ENCODE measurements around the gene CCDC9B. TPM values are rescaled to one million over a fixed set of nuclear protein-coding genes. Genes with fewer than 3 reads are reported as not detected.

CCDC9B gene
- total and polyA plus RNA-seq, 10 donors = 2.2 to 19.4 (median 7.1) TPM

- H3K4me3 ChIP-seq = no peak overlapping the region
- H3K27ac ChIP-seq = no peak overlapping the region
- no peak for TF ChIP-seq POLR2AphosphoS5 (IDR thresholded peaks at IDR 0.05)
- TF ChIP-seq, protein P1, sequence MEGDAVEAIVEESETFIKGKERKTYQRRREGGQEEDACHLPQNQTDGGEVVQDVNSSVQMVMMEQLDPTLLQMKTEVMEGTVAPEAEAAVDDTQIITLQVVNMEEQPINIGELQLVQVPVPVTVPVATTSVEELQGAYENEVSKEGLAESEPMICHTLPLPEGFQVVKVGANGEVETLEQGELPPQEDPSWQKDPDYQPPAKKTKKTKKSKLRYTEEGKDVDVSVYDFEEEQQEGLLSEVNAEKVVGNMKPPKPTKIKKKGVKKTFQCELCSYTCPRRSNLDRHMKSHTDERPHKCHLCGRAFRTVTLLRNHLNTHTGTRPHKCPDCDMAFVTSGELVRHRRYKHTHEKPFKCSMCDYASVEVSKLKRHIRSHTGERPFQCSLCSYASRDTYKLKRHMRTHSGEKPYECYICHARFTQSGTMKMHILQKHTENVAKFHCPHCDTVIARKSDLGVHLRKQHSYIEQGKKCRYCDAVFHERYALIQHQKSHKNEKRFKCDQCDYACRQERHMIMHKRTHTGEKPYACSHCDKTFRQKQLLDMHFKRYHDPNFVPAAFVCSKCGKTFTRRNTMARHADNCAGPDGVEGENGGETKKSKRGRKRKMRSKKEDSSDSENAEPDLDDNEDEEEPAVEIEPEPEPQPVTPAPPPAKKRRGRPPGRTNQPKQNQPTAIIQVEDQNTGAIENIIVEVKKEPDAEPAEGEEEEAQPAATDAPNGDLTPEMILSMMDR (IDR thresholded peaks at IDR 0.05 in 8 of 11, conservative IDR thresholded peaks at IDR 0.05 in 3 of 11) = no peak
- TF ChIP-seq POLR2A (IDR thresholded peaks at IDR 0.05) = no peak
- H3K36me3 ChIP-seq = peaks cover 3 to 85% (median 52%) of the 10 kb centered on the region in 6 donors
- H3K27me3 ChIP-seq (replicated peaks in 1 of 7) = no peaks in the 10 kb centered on the region
- intact Hi-C loops (cut with DNase I; ENCODE audit: low total_unique reads) = no loop called here
- H3K4me1 ChIP-seq = peaks cover 0 to 56% (median 21%) of the 10 kb centered on the region in 6 donors
- 64 to 71% (median 68%) methylated on average over 12 of the region's 12 CpGs for WGBS, 5 donors
- H3K9me3 ChIP-seq = peaks cover 0 to 23% (median 14%) of the 10 kb centered on the region in 8 donors
- DNase-seq = peak; percentile 67
These were observed 39.1 kb downstream of the CCDC9B start for GRCh38 chr15:40301467-40302179.

DNA sequence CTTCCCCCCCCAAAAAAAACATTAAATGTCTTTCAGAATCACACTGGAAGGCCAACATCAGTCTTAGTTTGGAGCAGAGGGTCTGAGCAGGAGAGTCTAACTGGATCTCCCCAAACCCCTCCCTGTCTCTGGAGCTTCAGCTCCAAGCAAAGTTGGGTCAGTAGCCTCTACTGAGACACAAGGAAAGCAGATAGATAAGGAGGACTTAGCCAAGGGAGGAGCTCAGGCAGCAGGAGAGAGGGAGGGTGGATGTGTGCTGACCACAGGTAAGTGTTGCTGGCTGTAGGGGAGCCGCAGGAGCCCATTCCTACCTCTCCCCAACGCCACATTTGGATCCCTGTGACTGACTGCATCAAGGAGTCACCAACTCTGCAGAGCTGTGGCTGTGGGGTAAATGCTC is 40.0 kb downstream of the CCDC9B start:
- Histone ChIP-seq H3K27ac (no peak overlapping the region), H3K27me3 (replicated peaks in 1 of 7) (no peaks in the 10 kb centered on the region), H3K4me1 (peaks cover 0 to 47% (median 14%) of the 10 kb centered on the region in 6 donors), H3K36me3 (peaks cover 3 to 93% (median 56%) of the 10 kb centered on the region in 6 donors), H3K4me3 (no peak overlapping the region), H3K9me3 (peaks cover 0 to 23% (median 14%) of the 10 kb centered on the region in 8 donors)
- WGBS, 5 donors = 93 to 100% (median 96%) methylated on average over 2 of the region's 2 CpGs
- TF ChIP-seq, protein P1 (IDR thresholded peaks at IDR 0.05 in 8 of 11, conservative IDR thresholded peaks at IDR 0.05 in 3 of 11) = no peak
- TF ChIP-seq POLR2AphosphoS5 (IDR thresholded peaks at IDR 0.05) (no peak), POLR2A (IDR thresholded peaks at IDR 0.05) (no peak)
- intact Hi-C loops (cut with DNase I; ENCODE audit: low total_unique reads) = no loop called here
- DNase-seq = no peak

DNA sequence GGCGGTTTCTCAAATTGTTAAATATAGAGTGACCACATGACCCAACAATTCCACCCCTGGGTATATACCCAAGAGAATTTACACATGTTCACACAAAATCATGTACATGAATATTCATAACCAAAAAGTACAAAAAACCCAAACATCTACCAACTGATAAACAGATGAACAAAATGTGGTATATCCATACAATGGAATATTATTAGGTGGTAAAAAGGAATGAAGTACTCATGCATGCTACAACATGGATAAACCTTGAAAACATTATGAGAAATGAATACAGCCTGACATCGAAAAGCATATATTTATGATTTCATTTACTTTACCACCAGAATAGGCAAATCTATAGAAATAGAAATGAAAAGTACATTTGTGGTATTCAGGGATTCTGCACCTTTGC is 40.4 kb downstream of the CCDC9B start:
- TF ChIP-seq, protein P1 (IDR thresholded peaks at IDR 0.05 in 8 of 11, conservative IDR thresholded peaks at IDR 0.05 in 3 of 11) = no peak
- TF ChIP-seq POLR2AphosphoS5 (IDR thresholded peaks at IDR 0.05) = no peak
- no peak for TF ChIP-seq POLR2A (IDR thresholded peaks at IDR 0.05)
- peaks cover 3 to 93% (median 58%) of the 10 kb centered on the region in 6 donors for H3K36me3 ChIP-seq
- intact Hi-C loops (cut with DNase I; ENCODE audit: low total_unique reads) = no loop called here
- no peak overlapping the region for H3K4me3 ChIP-seq
- no peak overlapping the region for H3K27ac ChIP-seq
- peaks cover 0 to 23% (median 14%) of the 10 kb centered on the region in 8 donors for H3K9me3 ChIP-seq
- WGBS, 5 donors = 94 to 98% (median 97%) methylated on average over 2 of the region's 2 CpGs
- H3K4me1 ChIP-seq = peaks cover 0 to 43% (median 10%) of the 10 kb centered on the region in 6 donors
- no peaks in the 10 kb centered on the region for H3K27me3 ChIP-seq (replicated peaks in 1 of 7)
- DNase-seq = no peak

DNA sequence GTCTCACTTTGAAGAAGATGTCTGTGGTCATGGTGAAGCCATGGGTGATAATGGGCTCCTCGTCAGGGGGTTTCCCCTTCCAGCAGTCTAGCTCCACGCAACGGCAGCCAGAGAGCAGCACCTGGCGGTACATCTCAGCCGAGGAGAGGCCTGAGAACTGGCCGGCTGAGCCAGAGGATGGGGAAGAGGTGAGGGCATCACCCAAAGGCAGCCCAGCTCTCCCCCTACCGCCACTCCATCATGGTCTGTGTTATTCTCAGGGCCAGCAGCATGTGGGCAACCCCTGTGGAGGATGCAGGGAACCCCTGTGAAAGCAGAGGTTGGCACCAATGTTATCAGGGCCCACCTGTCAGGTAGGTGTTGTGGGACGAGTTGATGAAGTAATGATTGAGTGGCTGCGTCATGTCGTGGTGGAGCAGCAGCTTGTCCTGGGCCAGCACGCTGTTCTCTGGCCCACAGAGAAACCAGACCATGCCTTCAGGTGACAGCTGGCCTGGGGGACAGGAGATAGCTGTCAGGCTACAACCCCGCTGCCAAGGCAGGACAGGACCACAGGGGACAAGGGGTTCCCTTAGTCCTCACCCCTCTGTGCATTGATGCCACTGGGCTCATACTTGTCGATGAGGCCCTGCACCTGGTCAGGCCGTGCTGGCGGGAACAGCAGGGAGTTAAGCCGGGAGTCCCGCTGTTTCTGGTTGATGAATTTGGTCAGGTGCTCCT is 42.4 kb downstream of the CCDC9B start:
- H3K9me3 ChIP-seq = peaks cover 0 to 23% (median 14%) of the 10 kb centered on the region in 8 donors
- peak; percentile 52 for DNase-seq
- WGBS, 5 donors = 91 to 94% (median 92%) methylated on average over 12 to 17 of the region's 17 CpGs
- peaks cover 0 to 28% (median 7%) of the 10 kb centered on the region in 6 donors for H3K4me1 ChIP-seq
- intact Hi-C loops (cut with DNase I; ENCODE audit: low total_unique reads) = no loop called here
- TF ChIP-seq POLR2AphosphoS5 (IDR thresholded peaks at IDR 0.05) (no peak), POLR2A (IDR thresholded peaks at IDR 0.05) (no peak)
- TF ChIP-seq, protein P1 (IDR thresholded peaks at IDR 0.05 in 8 of 11, conservative IDR thresholded peaks at IDR 0.05 in 3 of 11) = no peak
- H3K27ac ChIP-seq = no peak overlapping the region
- peaks cover 3 to 100% (median 70%) of the 10 kb centered on the region in 6 donors for H3K36me3 ChIP-seq
- H3K27me3 ChIP-seq (replicated peaks in 1 of 7) = no peaks in the 10 kb centered on the region
- no peak overlapping the region for H3K4me3 ChIP-seq

Measured in spleen (tissue), 11 donors.